BLaER1 treated with 17β-estradiol and CSF1 and Interleukin-3, amounts not matched to agents 10 nM and 100 nM (cell line): ENCODE measurements around the gene SLC32A1.

Source experiments
- H3K27ac ChIP-seq, 11 experiments: shearing (Covaris generic); formaldehyde crosslinking; 2 replicates each; pipeline ENCODE4 v1.8.1; 2022
- H3K27me3 ChIP-seq, 11 experiments: shearing (Covaris generic); formaldehyde crosslinking; 2 replicates each; pipeline ENCODE4 v1.8.1; 2022
- H3K36me3 ChIP-seq, 11 experiments: shearing (Covaris generic); formaldehyde crosslinking; 2 replicates each; pipeline ENCODE4 v1.8.1; 2022
- H3K4me1 ChIP-seq, 10 experiments: shearing (Covaris generic); formaldehyde crosslinking; 2 replicates each; pipeline ENCODE4 v1.8.1; 2022
- H3K4me2 ChIP-seq, 11 experiments: shearing (Covaris generic); formaldehyde crosslinking; 2 replicates each; pipeline ENCODE4 v1.8.1; 2022
- H3K4me3 ChIP-seq, 10 experiments: shearing (Covaris generic); formaldehyde crosslinking; 2 replicates each; pipeline ENCODE4 v1.8.1; 2022
- H3K9ac ChIP-seq, 11 experiments: shearing (Covaris generic); formaldehyde crosslinking; 2 replicates each; pipeline ENCODE4 v1.8.1; 2022
- H3K9me3 ChIP-seq, 11 experiments: shearing (Covaris generic); formaldehyde crosslinking; replicated peaks in 1 of 11; 2 replicates each; pipeline ENCODE4 v1.8.1; 2022
- H4K20me1 ChIP-seq, 11 experiments: shearing (Covaris generic); formaldehyde crosslinking; 2 replicates each; pipeline ENCODE4 v1.8.1; 2022
- Cebpa-rat ChIP-seq, 11 experiments: shearing (Covaris generic); IDR thresholded peaks; 2 replicates each; pipeline ENCODE4 v1.8.1; 2022

SLC32A1 gene

GRCh38 chr20:38697306-38697705 is 27.0 kb upstream of the SLC32A1 start:
- Histone ChIP-seq H3K4me3 (no peak overlapping the region), H3K4me1 (peaks cover 0 to 5% (median 0%) of the 10 kb centered on the region in 10 experiments; a peak in 1 of 20 replicates), H3K9ac (no peak overlapping the region), H4K20me1 (peaks cover 0 to 18% (median 7%) of the 10 kb centered on the region in 11 experiments; a peak in 5 of 22 replicates), H3K27ac (no peak overlapping the region), H3K9me3 (no peaks in the 10 kb centered on the region), H3K36me3 (no peaks in the 10 kb centered on the region), H3K27me3 (peaks cover 0 to 16% (median 10%) of the 10 kb centered on the region in 11 experiments; a peak in 9 of 22 replicates), H3K4me2 (no peak overlapping the region)
- TF ChIP-seq Cebpa-rat (IDR thresholded peaks at IDR 0.05), result no peak

DNA sequence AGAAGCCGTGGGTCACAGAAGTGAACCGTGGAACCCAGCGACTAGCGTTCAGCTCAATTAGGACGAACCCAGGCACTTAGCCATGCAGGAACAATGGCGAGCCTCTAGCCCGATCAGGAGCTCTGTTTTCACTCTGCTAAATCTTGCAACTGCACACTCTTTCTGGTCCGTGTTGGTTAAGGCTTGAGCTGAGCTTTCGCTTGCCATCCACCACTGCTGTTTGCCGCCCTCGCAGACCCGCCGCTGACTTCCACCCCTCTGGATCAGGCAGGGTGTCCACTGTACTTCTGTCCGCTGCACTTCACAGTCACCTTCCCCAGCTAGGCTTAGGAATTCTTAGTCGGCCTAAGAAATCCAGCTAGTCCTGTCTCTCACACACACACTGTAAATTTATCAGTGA is 25.7 kb upstream of the SLC32A1 start:
- H3K27me3 ChIP-seq, result peaks cover 0 to 16% (median 10%) of the 10 kb centered on the region in 11 experiments; a peak in 9 of 22 replicates

GRCh38 chr20:38700141-38700540 is 24.1 kb upstream of the SLC32A1 start:
- H3K4me1 ChIP-seq, result no peaks in the 10 kb centered on the region
- H3K4me3 ChIP-seq, result no peak overlapping the region
- no peaks in the 10 kb centered on the region for H3K36me3 ChIP-seq
- TF ChIP-seq Cebpa-rat (IDR thresholded peaks at IDR 0.05), result no peak
- no peak overlapping the region for H3K4me2 ChIP-seq
- H3K9ac ChIP-seq, result no peak overlapping the region
- no peaks in the 10 kb centered on the region for H3K9me3 ChIP-seq
- peaks cover 0 to 16% (median 10%) of the 10 kb centered on the region in 11 experiments; a peak in 9 of 22 replicates for H3K27me3 ChIP-seq
- H4K20me1 ChIP-seq, result peaks cover 0 to 5% (median 0%) of the 10 kb centered on the region in 11 experiments; a peak in 1 of 22 replicates
- H3K27ac ChIP-seq, result no peak overlapping the region

More for the DNA sequence above, 25.7 kb upstream of the SLC32A1 start:
- TF ChIP-seq Cebpa-rat (IDR thresholded peaks at IDR 0.05), result no peak
- H4K20me1 ChIP-seq, result peaks cover 0 to 7% (median 0%) of the 10 kb centered on the region in 11 experiments; a peak in 1 of 22 replicates
- H3K4me2 ChIP-seq, result no peak overlapping the region
- no peaks in the 10 kb centered on the region for H3K9me3 ChIP-seq
- H3K4me3 ChIP-seq, result no peak overlapping the region
- no peaks in the 10 kb centered on the region for H3K36me3 ChIP-seq
- H3K9ac ChIP-seq, result no peak overlapping the region
- H3K4me1 ChIP-seq, result no peaks in the 10 kb centered on the region
- H3K27ac ChIP-seq, result no peak overlapping the region

- H3K4me2 ChIP-seq, result no peak overlapping the region
- H3K9me3 ChIP-seq, result no peaks in the 10 kb centered on the region
- no peaks in the 10 kb centered on the region for H3K4me1 ChIP-seq
- TF ChIP-seq Cebpa-rat (IDR thresholded peaks at IDR 0.05), result no peak
- peaks cover 0 to 5% (median 0%) of the 10 kb centered on the region in 11 experiments; a peak in 1 of 22 replicates for H4K20me1 ChIP-seq
- H3K27me3 ChIP-seq, result peaks cover 0 to 16% (median 10%) of the 10 kb centered on the region in 11 experiments; a peak in 9 of 22 replicates
- H3K27ac ChIP-seq, result no peak overlapping the region
- no peak overlapping the region for H3K4me3 ChIP-seq
- no peaks in the 10 kb centered on the region for H3K36me3 ChIP-seq
- no peak overlapping the region for H3K9ac ChIP-seq
These were observed 23.4 kb upstream of the SLC32A1 start for GRCh38 chr20:38700926-38701325.

- Histone ChIP-seq H3K4me1 (peaks cover 0 to 5% (median 0%) of the 10 kb centered on the region in 10 experiments; a peak in 1 of 20 replicates), H3K4me2 (no peak overlapping the region), H3K9me3 (no peaks in the 10 kb centered on the region), H3K27ac (no peak overlapping the region), H3K9ac (no peak overlapping the region), H3K36me3 (no peaks in the 10 kb centered on the region), H4K20me1 (peaks cover 0 to 5% (median 0%) of the 10 kb centered on the region in 11 experiments; a peak in 1 of 22 replicates), H3K4me3 (no peak overlapping the region), H3K27me3 (peaks cover 0 to 16% (median 10%) of the 10 kb centered on the region in 11 experiments; a peak in 9 of 22 replicates)
- TF ChIP-seq Cebpa-rat (IDR thresholded peaks at IDR 0.05), result no peak
These were observed 20.8 kb upstream of the SLC32A1 start for GRCh38 chr20:38703526-38703925.

GRCh38 chr20:38704136-38704535 is 20.1 kb upstream of the SLC32A1 start:
- Histone ChIP-seq H3K36me3 (no peaks in the 10 kb centered on the region), H3K9ac (no peak overlapping the region), H3K4me3 (no peak overlapping the region), H3K27ac (no peak overlapping the region), H3K9me3 (no peaks in the 10 kb centered on the region), H3K27me3 (peaks cover 0 to 16% (median 10%) of the 10 kb centered on the region in 11 experiments; a peak in 9 of 22 replicates), H3K4me2 (no peak overlapping the region), H3K4me1 (peaks cover 0 to 5% (median 0%) of the 10 kb centered on the region in 10 experiments; a peak in 1 of 20 replicates), H4K20me1 (peaks cover 0 to 5% (median 0%) of the 10 kb centered on the region in 11 experiments; a peak in 1 of 22 replicates)
- no peak for TF ChIP-seq Cebpa-rat (IDR thresholded peaks at IDR 0.05)

DNA sequence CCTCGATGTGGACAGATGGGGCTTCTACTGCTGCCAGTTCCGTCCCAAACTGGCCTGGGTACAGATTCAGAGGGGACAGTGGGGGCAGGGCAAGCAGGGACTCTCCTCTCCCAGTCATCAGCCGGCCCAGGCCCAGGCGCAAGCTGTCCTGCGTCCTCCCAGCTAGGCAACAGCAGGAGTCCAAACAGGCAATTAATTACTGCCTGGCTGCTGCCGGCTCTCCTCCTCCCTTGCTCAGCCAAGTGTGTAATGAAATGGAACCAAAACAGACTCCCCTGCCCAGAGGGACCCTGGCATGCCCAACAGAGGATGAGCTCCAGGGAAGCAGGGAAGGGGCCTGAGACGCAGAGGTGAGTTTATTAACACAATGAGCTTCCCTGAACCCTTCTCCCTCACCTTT is 17.8 kb upstream of the SLC32A1 start:
- no peaks in the 10 kb centered on the region for H3K36me3 ChIP-seq
- H3K4me2 ChIP-seq, result peak overlapping the region in 1 of 11 experiments; percentile 7; a peak in 2 of 22 replicates
- H3K27me3 ChIP-seq, result no peaks in the 10 kb centered on the region
- no peaks in the 10 kb centered on the region for H4K20me1 ChIP-seq
- no peak overlapping the region for H3K4me3 ChIP-seq
- H3K9me3 ChIP-seq, result no peaks in the 10 kb centered on the region
- no peak for TF ChIP-seq Cebpa-rat (IDR thresholded peaks at IDR 0.05)
- no peak overlapping the region for H3K9ac ChIP-seq
- H3K4me1 ChIP-seq, result peaks cover 0 to 5% (median 0%) of the 10 kb centered on the region in 10 experiments; a peak in 1 of 20 replicates
- no peak overlapping the region for H3K27ac ChIP-seq

GRCh38 chr20:38714308-38714707 is 10.0 kb upstream of the SLC32A1 start:
- TF ChIP-seq Cebpa-rat (IDR thresholded peaks at IDR 0.05), result no peak
- no peak overlapping the region for H3K4me3 ChIP-seq
- H3K9me3 ChIP-seq, result no peaks in the 10 kb centered on the region
- no peaks in the 10 kb centered on the region for H3K4me1 ChIP-seq
- 0 out of 22 replicates have a peak, but pooled peaks cover 0 to 5% (median 0%) of the 10 kb centered on the region in 11 experiments for H4K20me1 ChIP-seq
- no peak overlapping the region for H3K27ac ChIP-seq
- H3K9ac ChIP-seq, result no peak overlapping the region
- H3K27me3 ChIP-seq, result peaks cover 2 to 16% (median 11%) of the 10 kb centered on the region in 11 experiments; a peak in 15 of 22 replicates
- H3K36me3 ChIP-seq, result no peaks in the 10 kb centered on the region
- no peak overlapping the region for H3K4me2 ChIP-seq

DNA sequence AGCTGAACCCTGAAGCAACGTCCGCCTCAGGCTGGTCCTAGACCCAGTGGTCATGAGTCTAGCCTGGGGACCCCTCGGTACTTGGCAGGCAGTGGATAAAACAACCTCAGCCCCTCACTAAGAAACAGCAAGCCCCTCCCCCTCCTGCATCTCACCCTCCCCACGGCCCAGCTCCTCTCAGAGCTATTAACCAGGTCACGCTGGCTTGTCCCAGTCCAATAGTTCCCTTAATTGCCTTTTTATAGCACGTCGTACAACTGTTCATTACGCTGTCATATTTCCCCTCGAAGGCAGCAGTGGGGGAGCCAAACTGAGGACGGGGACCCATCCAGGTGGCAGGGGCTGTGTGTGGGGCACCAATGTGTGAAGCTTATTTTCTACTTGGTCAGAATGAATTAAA is 8.6 kb upstream of the SLC32A1 start:
- TF ChIP-seq Cebpa-rat (IDR thresholded peaks at IDR 0.05), result no peak
- H3K27me3 ChIP-seq, result peaks cover 16 to 29% (median 24%) of the 10 kb centered on the region in 11 experiments
- no peak overlapping the region for H3K4me2 ChIP-seq
- H3K9me3 ChIP-seq, result no peaks in the 10 kb centered on the region
- H3K36me3 ChIP-seq, result no peaks in the 10 kb centered on the region
- H3K27ac ChIP-seq, result no peak overlapping the region
- no peak overlapping the region for H3K9ac ChIP-seq
- H3K4me3 ChIP-seq, result no peak overlapping the region
- 0 out of 20 replicates have a peak, but pooled peaks cover 0 to 8% (median 0%) of the 10 kb centered on the region in 10 experiments for H3K4me1 ChIP-seq
- peaks cover 0 to 15% (median 0%) of the 10 kb centered on the region in 11 experiments; a peak in 1 of 22 replicates for H4K20me1 ChIP-seq
